HK-2 (cell line): ENCODE results near the gene OR1J2.
A peak's percentile ranks its signal among the peaks of the same experiment; 100 is the strongest.
"Not testable (repeated sequence)": the region's sequence is repeated elsewhere in the genome, so short reads cannot be mapped to it uniquely, and the experiment has no call there.

ENCODE experiments used
- DNase-seq: peaks from one replicate; pipeline ENCODE4 v3.0.0-alpha.2; 2018; ENCODE audit not compliant: unreplicated experiment

The OR1J2 gene

GRCh38 chr9:122510502-122510901 lies at the start of gene OR1J2:
OR1J2 (plus strand) TSS chr9:122510802; CDS start chr9:122510802, 0 bp downstream.
- DNase-seq, result no peak

GRCh38 chr9:122463828-122464632 lies 46.6 kb upstream of the OR1J2 start:
- no peak for DNase-seq

GRCh38 chr9:122464633-122465567 lies 45.7 kb upstream of the OR1J2 start:
- DNase-seq, result peak; percentile 56

GRCh38 chr9:122466456-122466855 lies 44.1 kb upstream of the OR1J2 start:
- no peak for DNase-seq

GRCh38 chr9:122468735-122469134 lies 41.9 kb upstream of the OR1J2 start:
- no peak for DNase-seq

- no peak for DNase-seq
These were observed 36.0 kb upstream of the OR1J2 start for GRCh38 chr9:122474561-122474960.

- no peak for DNase-seq
These were observed 34.9 kb upstream of the OR1J2 start for GRCh38 chr9:122475717-122476116.

GRCh38 chr9:122477346-122477745 lies 33.3 kb upstream of the OR1J2 start:
- DNase-seq, result no peak

- DNase-seq, result no peak
These were observed 32.8 kb upstream of the OR1J2 start, which contains the start of gene OR1J1 for GRCh38 chr9:122477826-122478225. OR1J1 (minus strand) TSS chr9:122477926; CDS start chr9:122477926, 0 bp downstream.

- DNase-seq, result no peak
These were observed 31.5 kb upstream of the OR1J2 start for GRCh38 chr9:122479062-122479461.

- peak; percentile 5 for DNase-seq
These were observed 11.7 kb upstream of the OR1J2 start for GRCh38 chr9:122498883-122499288.

- DNase-seq, result no peak
These were observed 3.6 kb upstream of the OR1J2 start for GRCh38 chr9:122506964-122507363.

GRCh38 chr9:122518226-122518625 lies 7.6 kb downstream of the OR1J2 start:
- no peak for DNase-seq

- no peak for DNase-seq
These were observed 8.2 kb downstream of the OR1J2 start, which contains the start of gene OR1J4 for GRCh38 chr9:122518841-122519240. OR1J4 (plus strand) TSS chr9:122519141; CDS start chr9:122519141, 0 bp downstream.

GRCh38 chr9:122519376-122519775 lies 8.8 kb downstream of the OR1J2 start:
- no peak for DNase-seq

- DNase-seq, result no peak
These were observed 16.0 kb downstream of the OR1J2 start for GRCh38 chr9:122526602-122527001.

- DNase-seq, result no peak
These were observed 16.6 kb downstream of the OR1J2 start, which contains the start of gene OR1N1 for GRCh38 chr9:122527193-122527592. OR1N1 (minus strand) TSS chr9:122527293; CDS start chr9:122527293, 0 bp downstream.

GRCh38 chr9:122531157-122531556 lies 20.6 kb downstream of the OR1J2 start:
- not testable (repeated sequence) for DNase-seq

- no peak for DNase-seq
These were observed 25.5 kb downstream of the OR1J2 start for GRCh38 chr9:122536134-122536533.

- DNase-seq, result not testable (repeated sequence)
These were observed 26.5 kb downstream of the OR1J2 start for GRCh38 chr9:122537066-122537465.

GRCh38 chr9:122538757-122539156 lies 28.2 kb downstream of the OR1J2 start:
- DNase-seq, result no peak

- DNase-seq, result no peak
These were observed 35.6 kb downstream of the OR1J2 start for GRCh38 chr9:122546196-122546595.
